NCI-H2196 treated with DMSO at 0.1 percent for 48 hours (cell line): ENCODE measurements around the gene TOM1.
A peak's percentile ranks its signal among the peaks of the same experiment; 100 is the strongest.

Source experiments
- DNase-seq: peaks from one replicate; lab custom pipeline; 2025; ENCODE audit not compliant: unreplicated experiment; lab: John Stamatoyannopoulos, UW

TOM1 gene

DNA sequence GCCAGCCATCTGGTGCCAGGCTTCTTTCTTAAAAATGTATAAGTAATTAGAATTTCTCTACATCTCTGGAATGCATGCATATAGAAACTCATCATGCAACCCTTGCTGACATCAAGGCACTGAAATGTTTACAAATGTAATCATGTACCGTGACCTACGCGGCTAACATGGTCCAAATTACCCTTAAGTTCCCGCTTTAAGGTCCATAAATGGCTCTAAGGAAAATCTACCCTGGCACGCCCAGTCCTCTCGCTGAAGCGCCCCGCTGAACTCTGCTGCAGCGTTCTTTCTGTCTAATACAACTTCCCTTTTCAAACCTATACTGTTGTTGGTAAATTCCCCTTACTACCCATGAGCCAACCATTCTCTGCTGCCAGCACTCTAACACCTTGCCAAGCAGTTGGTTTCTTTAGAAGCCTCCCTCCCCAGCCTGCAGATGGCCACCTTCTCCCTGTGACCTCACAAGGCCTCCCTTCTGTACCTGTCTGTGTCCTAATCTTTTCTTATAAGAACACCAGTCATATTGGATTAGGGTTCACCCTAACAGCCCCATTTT lies 67.7 kb downstream of the TOM1 start:
- DNase-seq, result no peak

- DNase-seq, result no peak
Measured at GRCh38 chr22:35368386-35368785, 68.7 kb downstream of the TOM1 start.

DNA sequence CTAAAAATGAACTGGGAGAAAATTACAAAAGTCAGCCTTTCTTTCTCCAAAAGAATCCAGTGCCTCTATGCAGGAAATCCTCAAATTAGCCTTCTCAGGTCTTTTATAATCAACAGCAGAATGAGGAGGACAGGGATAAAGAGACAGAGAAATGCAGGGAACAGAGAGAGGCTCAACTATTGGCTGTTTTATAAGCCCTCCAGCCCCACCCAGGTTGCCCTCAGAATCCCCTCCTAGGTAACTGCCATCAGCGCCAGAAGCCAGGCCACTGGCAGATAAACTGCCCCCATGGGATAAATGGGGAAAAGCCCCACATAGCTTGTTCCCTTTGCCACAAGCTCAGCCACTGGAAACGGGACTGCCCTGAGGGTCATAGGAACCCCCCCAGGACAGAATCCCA lies 70.3 kb downstream of the TOM1 start:
- no peak for DNase-seq

- DNase-seq, result no peak
Measured at GRCh38 chr22:35373781-35374180, 74.1 kb downstream of the TOM1 start.

DNA sequence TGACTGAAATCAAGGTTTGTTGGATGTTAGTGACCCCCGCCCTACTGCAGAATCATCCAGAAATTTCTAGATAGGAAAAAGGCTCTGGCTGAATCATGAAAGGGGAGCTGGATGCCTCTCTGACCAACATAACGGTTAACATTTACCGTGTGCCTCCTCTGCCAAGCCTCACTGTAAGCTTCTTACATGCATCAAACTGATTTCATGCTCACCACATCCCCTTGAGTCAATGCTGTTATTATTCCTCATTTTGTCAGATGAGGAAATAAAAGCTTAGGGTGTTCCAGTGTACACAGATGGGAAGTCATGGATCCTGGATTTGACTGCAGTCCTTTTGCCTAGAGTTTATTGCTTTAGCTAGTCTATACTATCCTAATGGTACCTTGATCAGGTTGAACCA lies 75.3 kb downstream of the TOM1 start:
- no peak for DNase-seq

DNA sequence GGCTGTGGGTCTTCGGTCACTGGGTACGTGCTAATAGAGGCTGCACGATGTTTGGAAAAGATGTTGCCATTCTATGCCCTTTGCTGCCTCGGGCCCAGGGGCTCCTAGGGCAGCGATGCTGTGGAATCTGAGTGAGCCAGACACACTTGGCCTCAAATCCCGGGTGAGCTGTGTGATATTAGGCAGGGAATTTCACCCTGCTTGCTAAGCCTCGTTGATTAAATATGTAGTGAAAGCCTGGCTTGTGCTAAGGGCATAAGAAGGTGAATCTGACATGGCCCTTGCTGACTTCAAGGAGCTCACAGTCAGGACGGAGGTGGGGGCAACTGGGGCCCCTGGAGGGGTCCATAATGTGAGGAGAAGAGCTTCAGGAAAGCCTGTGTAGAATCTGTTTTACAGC lies 75.8 kb downstream of the TOM1 start:
- DNase-seq, result no peak

DNA sequence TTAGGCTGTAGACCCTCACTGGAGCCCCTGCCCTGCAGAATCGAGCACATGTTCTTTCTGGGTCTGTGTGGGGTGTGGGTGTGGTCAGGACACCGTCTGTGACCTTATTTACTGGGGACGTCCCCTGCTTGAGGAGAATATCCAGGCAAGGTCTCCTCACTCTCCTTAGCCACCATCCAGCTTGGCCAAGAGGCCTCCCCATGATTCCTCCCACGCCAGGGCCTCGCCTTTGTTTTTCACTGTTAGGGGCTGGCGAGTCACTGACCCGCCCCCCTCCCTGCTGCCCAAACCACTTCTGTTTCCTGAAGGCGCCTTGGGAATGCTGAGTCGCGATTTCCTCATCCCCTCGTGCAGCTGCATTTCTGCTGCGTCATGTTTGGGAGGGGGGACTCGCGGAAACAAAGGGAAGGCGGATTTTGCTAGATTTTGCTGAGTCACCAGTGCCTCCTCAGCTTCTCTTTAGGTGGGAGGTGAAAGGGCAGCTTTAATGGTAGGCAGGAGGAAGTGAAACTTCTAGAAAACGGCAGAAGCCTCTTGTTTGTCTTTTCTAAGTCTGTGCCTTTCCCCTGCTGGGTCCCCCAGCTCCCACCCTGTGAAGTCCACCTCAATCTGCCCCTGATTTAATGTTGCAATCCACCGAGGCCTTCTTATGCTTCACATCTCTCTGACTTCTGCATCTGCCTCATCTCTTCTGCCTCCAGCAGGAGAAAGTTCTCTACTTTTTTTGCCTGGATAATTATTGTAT lies 77.2 kb downstream of the TOM1 start:
- peak; percentile 58 for DNase-seq

DNA sequence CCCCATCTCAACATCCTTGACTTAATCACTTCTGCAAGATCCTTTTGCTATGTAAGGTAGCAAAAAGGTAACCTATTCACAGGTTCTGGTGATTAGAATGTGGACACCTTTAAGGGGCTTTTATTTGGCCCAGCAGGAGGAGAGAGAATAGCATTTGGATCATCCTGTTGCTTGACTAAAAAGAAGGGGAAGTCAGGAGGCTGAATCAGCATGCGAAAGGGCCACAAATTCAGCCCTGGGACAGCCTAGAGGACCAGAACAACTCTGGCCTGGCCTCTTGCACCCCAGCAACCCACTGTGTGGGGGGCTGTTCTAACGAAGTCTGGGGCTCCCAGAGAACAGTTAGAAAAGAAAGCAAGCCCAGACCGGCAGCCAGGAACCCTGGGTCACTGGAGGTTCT lies 78.0 kb downstream of the TOM1 start:
- DNase-seq, result no peak

DNA sequence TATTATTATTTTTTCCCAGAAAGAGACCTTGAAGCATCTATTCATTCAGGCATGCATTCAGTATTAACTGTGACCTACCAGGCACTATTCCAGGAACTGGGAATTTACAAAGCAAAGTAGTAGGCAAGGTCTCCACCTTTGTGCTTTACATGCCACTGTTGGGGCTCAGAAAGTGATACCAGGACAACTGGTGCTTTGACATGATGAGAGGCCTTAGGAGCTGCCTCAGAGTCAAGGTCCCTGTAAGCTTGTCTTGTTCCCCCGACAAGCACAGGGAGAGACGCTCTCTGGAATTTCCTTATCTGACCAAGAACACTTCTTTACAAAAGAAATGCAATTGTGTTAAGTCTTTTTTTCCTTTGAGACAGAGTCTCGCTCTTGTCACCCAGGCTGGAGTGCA lies 78.9 kb downstream of the TOM1 start:
- no peak for DNase-seq

DNA sequence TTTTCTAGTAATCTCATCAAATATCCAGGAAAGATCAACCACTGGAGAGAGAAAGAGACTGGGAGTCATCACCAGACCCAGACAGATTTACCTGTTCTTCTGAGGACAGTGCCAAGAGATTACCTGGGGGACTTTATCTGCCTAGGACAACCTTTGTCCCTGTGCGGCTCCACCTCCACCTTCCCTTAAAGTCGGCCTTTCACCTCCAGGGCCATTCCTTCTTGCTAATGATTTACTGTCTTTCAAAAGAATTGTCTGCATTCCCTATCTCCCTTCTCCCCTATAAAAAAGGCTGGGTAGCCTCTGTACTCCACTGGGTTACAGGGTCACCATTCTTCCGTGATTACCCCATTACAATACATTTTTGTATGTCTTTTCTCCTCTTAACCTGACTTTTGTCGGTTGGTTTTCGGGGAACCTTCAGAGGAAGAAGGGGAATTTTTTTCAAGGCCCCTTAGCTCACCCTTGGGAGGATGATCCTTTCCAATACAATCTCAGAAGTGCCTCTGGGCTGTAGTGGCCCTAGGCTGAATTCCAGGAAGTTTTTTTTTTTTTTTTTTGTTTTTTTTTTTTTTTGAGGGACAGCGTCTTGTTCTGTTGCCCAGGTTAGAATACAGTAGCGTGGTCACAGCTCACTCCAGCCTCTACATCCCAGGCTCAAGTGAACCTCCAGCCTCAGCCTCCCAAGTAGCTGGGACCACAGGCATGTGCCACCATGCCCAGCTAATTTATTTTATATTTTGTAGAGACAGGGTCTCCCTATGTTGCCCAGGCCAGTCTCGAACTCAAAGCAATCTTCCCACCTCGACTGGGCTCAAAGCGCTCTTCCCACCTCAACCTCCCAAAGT lies 79.7 kb downstream of the TOM1 start:
- no peak for DNase-seq

- DNase-seq, result no peak
Measured at GRCh38 chr22:35380013-35380412, 80.3 kb downstream of the TOM1 start.

GRCh38 chr22:35380537-35381423 lies 81.1 kb downstream of the TOM1 start, which contains the start of gene HMOX1:
Gene HMOX1, plus strand, starts transcription at chr22:35381096. Its CDS starts 78 bp downstream, at chr22:35381174.
- DNase-seq, result peak; percentile 21

DNA sequence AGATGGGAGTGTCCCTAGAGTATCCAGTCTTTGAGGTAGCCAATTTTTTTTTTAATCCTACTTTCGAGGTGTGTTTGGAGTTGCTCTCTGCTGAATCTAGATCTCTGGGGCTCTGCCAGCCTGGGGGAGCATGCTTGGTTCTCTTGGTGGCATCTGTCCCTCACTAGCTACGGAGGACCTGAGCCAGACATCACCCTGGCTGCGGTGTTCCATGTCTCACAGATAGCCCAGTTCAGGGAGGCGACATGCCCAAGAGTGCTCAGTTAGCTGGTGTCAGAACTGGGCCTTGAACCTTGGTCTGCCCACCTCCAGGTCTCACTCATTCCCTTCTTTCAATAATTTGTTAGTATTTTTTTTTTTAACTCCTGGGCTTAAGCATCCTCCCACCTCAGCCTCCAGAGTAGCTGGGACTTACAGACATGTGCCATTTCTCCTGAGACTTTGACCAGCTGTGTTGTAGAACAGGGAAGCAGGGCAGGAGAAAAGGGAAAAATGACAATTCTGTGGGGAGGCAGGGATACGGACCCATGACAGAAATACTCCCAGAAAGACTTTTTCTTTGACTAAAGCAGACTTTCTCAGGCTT lies 81.8 kb downstream of the TOM1 start:
- no peak for DNase-seq

DNA sequence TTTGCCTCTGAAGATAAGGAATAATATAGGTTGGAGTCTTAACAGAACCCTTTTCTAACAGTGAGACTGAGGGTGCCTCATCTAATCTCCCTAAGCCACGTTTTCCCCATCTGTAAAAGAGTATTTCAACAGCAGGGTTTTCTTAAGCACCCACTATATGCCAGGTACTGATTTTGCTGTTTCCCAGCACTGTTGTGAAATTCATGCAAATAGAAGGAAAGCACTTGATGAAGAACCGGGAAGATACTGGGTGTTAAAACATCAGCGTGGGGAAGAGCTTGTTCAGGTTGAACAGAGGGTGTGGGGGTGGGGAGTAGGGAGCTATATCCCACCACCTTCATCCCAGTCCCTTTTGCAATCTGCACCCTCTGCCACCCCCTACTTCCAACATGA lies 84.0 kb downstream of the TOM1 start:
- no peak for DNase-seq

- no peak for DNase-seq
Measured at GRCh38 chr22:35384527-35384926, 84.8 kb downstream of the TOM1 start.

- no peak for DNase-seq
Measured at GRCh38 chr22:35384975-35385588, 85.4 kb downstream of the TOM1 start.

DNA sequence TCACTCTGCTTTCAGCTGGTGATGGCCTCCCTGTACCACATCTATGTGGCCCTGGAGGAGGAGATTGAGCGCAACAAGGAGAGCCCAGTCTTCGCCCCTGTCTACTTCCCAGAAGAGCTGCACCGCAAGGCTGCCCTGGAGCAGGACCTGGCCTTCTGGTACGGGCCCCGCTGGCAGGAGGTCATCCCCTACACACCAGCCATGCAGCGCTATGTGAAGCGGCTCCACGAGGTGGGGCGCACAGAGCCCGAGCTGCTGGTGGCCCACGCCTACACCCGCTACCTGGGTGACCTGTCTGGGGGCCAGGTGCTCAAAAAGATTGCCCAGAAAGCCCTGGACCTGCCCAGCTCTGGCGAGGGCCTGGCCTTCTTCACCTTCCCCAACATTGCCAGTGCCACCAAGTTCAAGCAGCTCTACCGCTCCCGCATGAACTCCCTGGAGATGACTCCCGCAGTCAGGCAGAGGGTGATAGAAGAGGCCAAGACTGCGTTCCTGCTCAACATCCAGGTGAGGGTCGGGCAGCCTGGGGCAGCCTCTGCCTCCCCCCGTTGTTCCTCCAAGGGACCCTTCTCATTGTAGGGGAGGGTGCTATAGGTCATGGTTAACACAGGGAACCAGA lies 87.1 kb downstream of the TOM1 start:
- DNase-seq, result no peak

DNA sequence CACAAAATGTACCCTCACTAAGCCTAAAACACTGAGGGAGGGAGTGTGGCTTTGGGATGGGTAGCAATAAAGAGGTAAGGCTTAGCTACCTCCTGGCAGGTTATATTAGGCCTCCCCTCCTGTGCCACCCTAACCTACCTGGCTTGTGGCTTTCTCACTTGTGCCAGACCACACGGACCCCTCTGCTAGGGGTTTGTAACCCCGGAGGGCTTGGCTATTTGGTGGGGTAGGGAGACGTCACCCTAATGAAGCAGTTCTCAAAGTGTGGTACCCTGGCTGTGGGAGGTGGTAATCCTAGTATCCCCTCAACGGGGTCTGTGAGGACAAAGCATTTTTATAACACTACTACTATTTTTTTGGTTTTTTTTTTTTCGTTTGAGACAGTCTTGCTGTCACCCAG lies 91.2 kb downstream of the TOM1 start:
- DNase-seq, result no peak

DNA sequence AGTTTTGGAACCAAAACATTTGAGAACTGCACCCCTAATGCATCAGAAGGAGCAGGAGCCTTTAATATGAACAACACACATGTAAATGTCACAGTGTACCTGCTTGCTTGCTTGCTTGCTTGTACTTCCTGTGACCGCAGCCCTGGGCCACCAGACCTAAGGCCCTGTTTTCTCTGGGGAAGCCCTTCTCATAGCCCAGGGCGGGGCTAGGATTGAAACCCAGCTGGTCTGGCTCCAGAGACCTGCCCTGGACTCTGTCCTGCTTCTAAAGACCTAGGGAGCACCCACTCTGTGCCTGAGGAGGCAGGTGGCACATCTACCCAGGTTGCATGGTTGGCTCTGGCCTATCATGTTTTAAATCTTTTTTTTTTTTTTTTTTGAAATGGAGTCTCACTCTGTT lies 92.7 kb downstream of the TOM1 start:
- DNase-seq, result no peak
